Liver (tissue), 3 donors: ENCODE data around the gene INPP5A.

Experiments used
- CTCF ChIP-seq: fragments of 150-350 bp; IDR thresholded peaks from 2 replicates; pipeline ENCODE4 v1.5.1; 2017; ENCODE audit warnings: improper control_type of control experiment, low read depth, low read length; ENCODE audit not compliant: missing input control
- FOXA1 ChIP-seq: IDR thresholded peaks from 2 replicates; pipeline ENCODE4 v1.6.1; 2016; ENCODE audit warnings: antibody characterized with exemption
- HNF4G ChIP-seq: IDR thresholded peaks from 2 replicates; pipeline ENCODE4 v1.6.1; 2016; ENCODE audit warnings: antibody characterized with exemption
- JUND ChIP-seq, 2 donors: IDR thresholded peaks; 2 replicates each; pipeline ENCODE4 v1.6.1; 2016; ENCODE audit warnings: antibody characterized with exemption in 2 of 2
- MAX ChIP-seq: IDR thresholded peaks from 2 replicates; pipeline ENCODE4 v1.6.1; 2016; ENCODE audit warnings: antibody characterized with exemption
- RAD21 ChIP-seq, 2 donors: IDR thresholded peaks; 2 replicates each; pipeline ENCODE4 v1.6.1; 2016; ENCODE audit warnings: antibody characterized with exemption in 2 of 2, mild to moderate bottlenecking in 2 of 2
- TAF1 ChIP-seq: conservative IDR thresholded peaks from 2 replicates; pipeline ENCODE4 v1.6.1; 2016; ENCODE audit warnings: antibody characterized with exemption, mild to moderate bottlenecking
- YY1 ChIP-seq: IDR thresholded peaks from 2 replicates; pipeline ENCODE4 v1.6.1; 2016; ENCODE audit warnings: antibody characterized with exemption, mild to moderate bottlenecking
- donor health status: healthy.
- donor health status: healthy.

- TF ChIP-seq CTCF, result no peak
- TF ChIP-seq JUND (IDR thresholded peaks at IDR 0.05), result no peak
- TF ChIP-seq FOXA1, result no peak
- no peak for TF ChIP-seq TAF1
- TF ChIP-seq MAX, result no peak
- no peak for TF ChIP-seq HNF4G
- no peak for TF ChIP-seq RAD21 (IDR thresholded peaks at IDR 0.05)
- no peak for TF ChIP-seq YY1
These were observed 161.3 kb downstream of the INPP5A start for GRCh38 chr10:132698761-132699391.
